ENCODE measurements around the gene MAGI1.

Gene MAGI1

DNA sequence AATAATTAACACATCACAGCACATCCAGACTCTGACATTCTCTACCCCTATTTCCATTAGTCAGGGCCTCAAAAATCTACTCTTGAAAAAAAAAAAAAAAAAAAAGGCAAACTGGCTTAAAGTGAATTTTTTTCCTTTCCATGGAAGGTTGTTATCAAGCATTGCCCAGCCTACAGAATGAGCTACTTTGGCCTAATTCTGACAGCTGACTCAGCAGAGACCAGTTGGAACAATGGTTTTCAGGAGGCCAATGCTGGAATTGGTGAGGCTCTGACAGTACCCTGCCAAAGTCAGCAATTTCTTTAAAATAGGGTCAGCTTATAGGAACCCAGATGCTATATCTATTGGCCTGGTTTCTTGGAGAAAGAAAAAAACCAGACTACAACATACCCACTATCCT lies 454.7 kb downstream of the MAGI1 start:
- Histone ChIP-seq H3K4me1 (ENCODE audit: control insufficient read depth, low read depth, low read length) (peaks cover 19% of the 10 kb centered on the region), H3K9me3 (ENCODE audit: control insufficient read depth, low read depth, low read length) (no peaks in the 10 kb centered on the region), H3K9ac (ENCODE audit: low read length) (no peak overlapping the region), H3K4me3 (ENCODE audit: low read length) (no peak overlapping the region), H3K27me3 (ENCODE audit: control insufficient read depth, insufficient read depth, low read length) (no peaks in the 10 kb centered on the region), H3K27ac (ENCODE audit: low read length) (no peak overlapping the region), H3K36me3 (ENCODE audit: control insufficient read depth, low read depth, low read length) (no peaks in the 10 kb centered on the region)

DNA sequence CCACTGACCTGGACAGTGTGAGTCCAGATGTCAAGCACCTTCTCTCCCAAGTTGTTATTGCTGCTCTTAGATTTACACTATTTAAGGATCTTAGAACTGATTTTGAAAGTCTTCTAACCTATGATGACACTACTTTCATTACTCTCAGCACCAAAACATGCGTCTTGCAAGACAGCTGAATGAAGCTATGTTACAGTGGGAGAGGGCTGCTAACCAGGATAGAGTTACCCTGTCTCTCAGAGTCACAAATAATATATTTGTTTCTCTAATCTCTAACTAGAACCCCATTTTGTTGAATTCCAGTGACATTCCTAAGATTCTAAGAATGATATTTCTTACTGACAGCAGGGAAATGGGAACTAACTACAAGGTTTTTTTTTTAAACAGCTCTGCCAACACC lies 455.5 kb downstream of the MAGI1 start:
- H3K36me3 ChIP-seq (ENCODE audit: control insufficient read depth, low read depth, low read length): no peaks in the 10 kb centered on the region
- H3K27ac ChIP-seq (ENCODE audit: low read length): no peak overlapping the region
- peaks cover 11% of the 10 kb centered on the region for H3K4me1 ChIP-seq (ENCODE audit: control insufficient read depth, low read depth, low read length)
- H3K9ac ChIP-seq (ENCODE audit: low read length): no peak overlapping the region
- no peak overlapping the region for H3K4me3 ChIP-seq (ENCODE audit: low read length)
- H3K27me3 ChIP-seq (ENCODE audit: control insufficient read depth, insufficient read depth, low read length): no peaks in the 10 kb centered on the region
- no peaks in the 10 kb centered on the region for H3K9me3 ChIP-seq (ENCODE audit: control insufficient read depth, low read depth, low read length)

DNA sequence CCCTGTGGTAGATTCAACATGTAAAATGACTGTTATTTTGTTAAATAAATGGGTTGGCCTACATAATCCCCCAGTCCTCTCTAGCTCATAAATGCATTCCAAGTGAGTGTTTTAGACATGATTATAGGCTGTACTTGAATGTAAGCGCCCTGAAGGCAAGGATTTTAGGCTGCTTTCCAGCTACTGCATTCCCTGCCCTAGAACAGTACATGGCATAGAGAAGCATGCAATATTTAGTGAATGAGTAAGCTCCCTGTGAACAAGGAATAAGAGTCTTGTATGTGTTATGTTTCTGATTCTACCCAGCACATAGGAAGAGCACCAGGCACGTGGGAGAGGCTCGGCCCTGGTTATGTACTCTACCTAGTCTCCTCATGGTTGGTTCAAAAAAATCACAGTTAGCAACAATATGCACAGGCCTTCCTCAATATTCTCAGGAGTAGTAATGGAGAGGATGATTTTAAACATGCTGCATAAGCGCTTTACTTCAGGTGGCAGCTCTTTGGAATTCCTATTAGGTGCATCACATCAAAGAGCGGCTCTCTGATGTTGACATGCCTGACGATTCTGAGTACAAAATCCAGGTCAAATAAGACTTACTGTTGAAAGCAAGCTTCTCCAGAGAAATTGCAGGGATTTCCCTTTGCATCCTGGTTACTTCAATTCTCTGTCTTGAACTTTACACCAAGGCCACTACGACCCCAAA lies 456.6 kb downstream of the MAGI1 start:
- no peaks in the 10 kb centered on the region for H3K27me3 ChIP-seq (ENCODE audit: control insufficient read depth, insufficient read depth, low read length)
- H3K4me3 ChIP-seq (ENCODE audit: low read length): no peak overlapping the region
- peaks cover 2% of the 10 kb centered on the region for H3K4me1 ChIP-seq (ENCODE audit: control insufficient read depth, low read depth, low read length)
- no peak overlapping the region for H3K27ac ChIP-seq (ENCODE audit: low read length)
- H3K36me3 ChIP-seq (ENCODE audit: control insufficient read depth, low read depth, low read length): no peaks in the 10 kb centered on the region
- no peaks in the 10 kb centered on the region for H3K9me3 ChIP-seq (ENCODE audit: control insufficient read depth, low read depth, low read length)
- H3K9ac ChIP-seq (ENCODE audit: low read length): no peak overlapping the region

DNA sequence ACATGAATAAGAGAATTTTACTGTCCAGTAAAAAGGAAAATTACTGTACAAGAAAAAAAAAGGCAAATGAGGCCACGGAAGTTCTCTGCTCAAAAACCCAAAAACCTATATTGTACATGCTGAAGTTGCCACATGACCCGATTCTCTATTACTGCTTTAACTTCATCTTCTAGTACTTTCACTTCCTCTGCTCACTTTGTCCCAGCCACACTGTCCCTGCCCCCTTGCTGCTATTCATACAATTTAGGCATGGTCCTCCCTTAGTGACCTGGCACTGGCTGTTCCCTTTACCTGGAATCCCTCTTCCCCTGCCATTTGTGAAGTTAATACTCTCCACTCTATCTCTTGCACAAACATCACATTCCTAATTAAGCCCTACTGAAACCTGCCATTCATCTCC lies 457.4 kb downstream of the MAGI1 start:
- Histone ChIP-seq H3K9me3 (ENCODE audit: control insufficient read depth, low read depth, low read length) (no peaks in the 10 kb centered on the region), H3K4me1 (ENCODE audit: control insufficient read depth, low read depth, low read length) (peaks cover 3% of the 10 kb centered on the region), H3K27me3 (ENCODE audit: control insufficient read depth, insufficient read depth, low read length) (no peaks in the 10 kb centered on the region), H3K9ac (ENCODE audit: low read length) (no peak overlapping the region), H3K36me3 (ENCODE audit: control insufficient read depth, low read depth, low read length) (no peaks in the 10 kb centered on the region), H3K4me3 (ENCODE audit: low read length) (no peak overlapping the region), H3K27ac (ENCODE audit: low read length) (no peak overlapping the region)

DNA sequence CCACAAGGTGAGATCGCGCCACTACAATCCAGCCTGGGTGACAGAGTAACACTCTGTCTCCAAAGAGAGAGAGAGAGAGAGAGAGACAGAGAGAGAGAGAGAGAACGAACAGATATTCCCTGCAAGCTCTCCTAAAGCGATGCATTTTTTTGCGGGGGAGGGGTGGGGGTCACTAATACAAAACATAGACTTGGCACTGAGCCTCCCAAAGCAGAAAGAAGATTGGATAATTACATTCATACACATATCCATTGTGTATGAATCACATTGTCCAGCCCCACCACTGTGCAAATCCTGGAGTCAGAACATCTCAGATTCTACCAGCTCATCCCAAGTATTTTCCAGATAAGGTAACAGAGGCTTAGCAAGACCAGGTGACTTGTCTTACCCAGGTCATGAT lies 459.9 kb downstream of the MAGI1 start:
- Histone ChIP-seq H3K36me3 (ENCODE audit: control insufficient read depth, low read depth, low read length) (no peaks in the 10 kb centered on the region), H3K4me1 (ENCODE audit: control insufficient read depth, low read depth, low read length) (peaks cover 3% of the 10 kb centered on the region), H3K27me3 (ENCODE audit: control insufficient read depth, insufficient read depth, low read length) (no peaks in the 10 kb centered on the region), H3K4me3 (ENCODE audit: low read length) (no peak overlapping the region), H3K9ac (ENCODE audit: low read length) (no peak overlapping the region), H3K27ac (ENCODE audit: low read length) (no peak overlapping the region), H3K9me3 (ENCODE audit: control insufficient read depth, low read depth, low read length) (no peaks in the 10 kb centered on the region)

DNA sequence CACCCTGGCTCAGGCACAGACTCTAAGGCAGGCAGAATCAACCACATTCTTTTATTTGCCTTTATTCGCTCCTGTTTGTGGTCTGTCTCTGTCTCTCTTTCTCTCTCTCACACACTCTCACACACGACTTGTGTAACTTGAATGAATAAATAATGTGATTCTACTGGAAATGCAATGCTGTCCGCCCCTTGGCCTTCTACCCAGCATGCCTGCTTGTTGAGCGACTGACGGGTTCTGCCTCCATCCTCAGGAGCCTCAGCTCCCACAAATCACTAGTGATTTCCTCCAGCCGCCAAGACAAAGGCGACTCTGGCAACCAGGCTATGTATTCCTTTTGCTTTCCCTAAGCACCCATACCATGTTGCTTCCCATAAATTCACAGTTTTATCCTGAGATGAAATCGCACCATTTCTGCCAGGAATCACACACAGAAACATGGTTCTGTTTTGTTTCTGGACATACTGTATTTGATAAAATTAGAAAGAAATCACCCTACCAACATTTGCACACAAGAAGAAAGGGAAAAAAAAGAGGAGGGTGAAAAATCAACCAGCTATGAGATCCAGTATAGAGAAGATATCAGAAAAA lies 460.8 kb downstream of the MAGI1 start:
- Histone ChIP-seq H3K27me3 (ENCODE audit: control insufficient read depth, insufficient read depth, low read length) (no peaks in the 10 kb centered on the region), H3K36me3 (ENCODE audit: control insufficient read depth, low read depth, low read length) (no peaks in the 10 kb centered on the region), H3K9ac (ENCODE audit: low read length) (no peak overlapping the region), H3K9me3 (ENCODE audit: control insufficient read depth, low read depth, low read length) (no peaks in the 10 kb centered on the region), H3K27ac (ENCODE audit: low read length) (no peak overlapping the region), H3K4me1 (ENCODE audit: control insufficient read depth, low read depth, low read length) (peaks cover 3% of the 10 kb centered on the region), H3K4me3 (ENCODE audit: low read length) (no peak overlapping the region)

DNA sequence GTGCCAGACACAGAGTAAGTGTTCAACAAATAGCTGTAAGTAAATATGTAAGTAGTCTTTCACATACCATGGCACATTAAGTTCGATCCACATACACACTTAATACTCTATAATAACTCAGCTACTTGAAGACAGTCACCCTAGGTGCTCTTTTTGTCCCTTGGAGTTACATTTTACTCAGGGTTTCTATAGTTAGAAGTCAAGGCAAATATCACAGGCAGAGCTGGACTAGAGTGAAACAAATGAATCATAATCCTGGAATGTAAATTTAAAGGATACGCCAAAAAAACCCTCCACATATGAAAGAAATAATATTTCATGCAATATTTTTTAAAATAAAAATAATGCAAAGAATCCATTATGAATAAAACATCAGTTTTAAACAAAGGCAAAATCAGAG lies 461.8 kb downstream of the MAGI1 start:
- peaks cover 6% of the 10 kb centered on the region for H3K4me1 ChIP-seq (ENCODE audit: control insufficient read depth, low read depth, low read length)
- H3K9ac ChIP-seq (ENCODE audit: low read length): no peak overlapping the region
- H3K9me3 ChIP-seq (ENCODE audit: control insufficient read depth, low read depth, low read length): no peaks in the 10 kb centered on the region
- no peak overlapping the region for H3K27ac ChIP-seq (ENCODE audit: low read length)
- H3K27me3 ChIP-seq (ENCODE audit: control insufficient read depth, insufficient read depth, low read length): no peaks in the 10 kb centered on the region
- H3K4me3 ChIP-seq (ENCODE audit: low read length): no peak overlapping the region
- no peaks in the 10 kb centered on the region for H3K36me3 ChIP-seq (ENCODE audit: control insufficient read depth, low read depth, low read length)

DNA sequence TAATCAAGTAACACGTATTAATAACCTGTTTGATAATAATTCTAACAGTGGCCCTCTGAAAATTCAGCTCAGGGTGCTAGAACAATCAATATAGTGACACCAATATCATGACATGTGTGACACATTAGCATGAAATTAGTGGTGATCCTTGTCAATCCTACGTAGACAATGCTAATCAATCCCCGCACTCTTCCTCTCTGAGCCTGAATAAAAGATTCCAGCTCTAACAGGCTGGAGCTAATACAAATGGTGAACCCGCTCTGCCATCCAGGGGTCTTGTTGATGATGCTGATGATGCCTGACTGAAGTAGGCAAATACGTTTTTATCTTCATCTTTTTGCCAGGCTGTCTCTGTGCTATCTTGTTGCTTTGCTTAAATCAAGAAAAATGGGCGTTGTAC lies 462.5 kb downstream of the MAGI1 start:
- Histone ChIP-seq H3K9me3 (ENCODE audit: control insufficient read depth, low read depth, low read length) (no peaks in the 10 kb centered on the region), H3K4me1 (ENCODE audit: control insufficient read depth, low read depth, low read length) (peaks cover 6% of the 10 kb centered on the region), H3K9ac (ENCODE audit: low read length) (no peak overlapping the region), H3K36me3 (ENCODE audit: control insufficient read depth, low read depth, low read length) (no peaks in the 10 kb centered on the region), H3K27me3 (ENCODE audit: control insufficient read depth, insufficient read depth, low read length) (no peaks in the 10 kb centered on the region), H3K27ac (ENCODE audit: low read length) (no peak overlapping the region), H3K4me3 (ENCODE audit: low read length) (no peak overlapping the region)

DNA sequence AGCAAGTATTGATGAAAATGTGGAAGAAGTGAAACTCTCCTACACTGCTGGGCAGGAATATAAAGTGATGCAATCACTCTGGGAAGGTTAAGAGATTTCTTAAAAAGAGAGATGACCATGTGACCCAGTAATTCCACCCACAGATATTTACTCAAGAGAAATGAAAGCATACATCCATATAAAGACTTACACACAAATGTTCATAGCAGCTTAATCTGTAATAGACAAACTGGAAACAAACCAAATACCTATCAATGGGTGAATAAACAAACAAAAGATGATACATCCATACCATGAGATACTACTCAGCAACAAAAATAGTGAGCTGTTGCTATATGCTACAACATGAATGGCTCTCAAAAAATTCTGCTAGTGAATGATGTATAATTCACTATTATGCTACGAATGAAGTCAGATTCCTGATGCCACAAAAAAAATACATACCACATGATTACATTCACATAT lies 463.3 kb downstream of the MAGI1 start:
- H3K4me3 ChIP-seq (ENCODE audit: low read length): no peak overlapping the region
- H3K9ac ChIP-seq (ENCODE audit: low read length): no peak overlapping the region
- no peaks in the 10 kb centered on the region for H3K36me3 ChIP-seq (ENCODE audit: control insufficient read depth, low read depth, low read length)
- peaks cover 6% of the 10 kb centered on the region for H3K4me1 ChIP-seq (ENCODE audit: control insufficient read depth, low read depth, low read length)
- no peak overlapping the region for H3K27ac ChIP-seq (ENCODE audit: low read length)
- H3K27me3 ChIP-seq (ENCODE audit: control insufficient read depth, insufficient read depth, low read length): no peaks in the 10 kb centered on the region
- no peaks in the 10 kb centered on the region for H3K9me3 ChIP-seq (ENCODE audit: control insufficient read depth, low read depth, low read length)

DNA sequence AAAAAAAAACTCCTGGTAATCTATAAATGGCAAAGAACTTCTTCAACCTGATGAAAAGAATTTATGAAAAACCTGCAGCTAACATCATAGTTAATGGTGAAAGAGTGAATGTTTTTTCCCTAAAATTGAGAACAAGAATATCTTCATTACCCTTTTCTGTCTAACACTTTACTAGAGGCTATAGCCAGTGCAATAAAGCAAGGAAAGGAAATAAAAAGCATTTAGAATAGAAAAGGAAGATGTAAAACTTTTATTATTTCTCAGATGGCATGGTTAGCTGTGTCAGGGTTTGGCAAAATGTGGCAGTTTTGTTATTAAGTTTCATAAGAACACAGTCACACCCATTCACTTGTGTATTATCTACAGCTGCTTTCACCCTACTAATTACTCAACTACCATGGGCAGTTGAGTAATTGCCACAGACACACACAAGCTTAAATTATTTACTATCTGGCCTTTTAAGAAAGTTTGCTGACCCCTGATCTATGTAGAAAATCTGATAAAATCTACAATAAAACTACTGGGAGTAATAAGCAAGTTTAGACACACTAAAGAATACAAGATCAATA lies 465.1 kb downstream of the MAGI1 start:
- peaks cover 6% of the 10 kb centered on the region for H3K4me1 ChIP-seq (ENCODE audit: control insufficient read depth, low read depth, low read length)
- no peak overlapping the region for H3K27ac ChIP-seq (ENCODE audit: low read length)
- no peak overlapping the region for H3K4me3 ChIP-seq (ENCODE audit: low read length)

DNA sequence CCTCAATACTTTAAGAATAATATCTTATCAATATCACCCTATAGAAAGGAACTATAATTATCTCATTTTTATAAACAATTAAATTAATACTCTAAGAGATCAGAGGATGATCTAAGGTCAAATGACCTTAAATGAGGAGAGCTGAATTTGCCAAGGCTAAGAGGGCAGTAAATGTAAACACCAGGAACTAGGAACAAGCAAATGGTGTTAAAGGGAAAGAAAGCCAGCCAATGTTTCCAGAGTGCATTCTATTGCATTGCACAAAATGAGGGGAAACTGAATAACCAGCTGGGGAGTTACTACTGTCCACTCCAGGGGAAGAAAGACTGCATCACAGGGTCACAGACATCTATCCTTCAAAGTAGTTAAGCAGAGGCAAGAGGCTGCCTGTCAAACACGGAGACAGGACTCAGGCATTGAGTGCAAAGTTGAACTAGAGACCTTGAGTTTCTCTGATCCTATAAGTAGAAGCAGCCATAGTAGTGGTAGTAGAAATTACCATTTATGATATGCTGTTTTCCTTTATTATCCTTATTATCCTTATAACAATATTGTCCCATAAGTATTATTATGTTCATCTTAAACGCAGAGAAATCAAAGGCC lies 466.4 kb downstream of the MAGI1 start:
- Histone ChIP-seq H3K27me3 (ENCODE audit: control insufficient read depth, insufficient read depth, low read length) (no peaks in the 10 kb centered on the region), H3K36me3 (ENCODE audit: control insufficient read depth, low read depth, low read length) (no peaks in the 10 kb centered on the region), H3K27ac (ENCODE audit: low read length) (no peak overlapping the region), H3K9me3 (ENCODE audit: control insufficient read depth, low read depth, low read length) (no peaks in the 10 kb centered on the region), H3K4me1 (ENCODE audit: control insufficient read depth, low read depth, low read length) (peaks cover 6% of the 10 kb centered on the region), H3K4me3 (ENCODE audit: low read length) (no peak overlapping the region), H3K9ac (ENCODE audit: low read length) (no peak overlapping the region)

More for the DNA sequence above, 465.1 kb downstream of the MAGI1 start:
- Histone ChIP-seq H3K9me3 (ENCODE audit: control insufficient read depth, low read depth, low read length) (no peaks in the 10 kb centered on the region), H3K9ac (ENCODE audit: low read length) (no peak overlapping the region), H3K36me3 (ENCODE audit: control insufficient read depth, low read depth, low read length) (no peaks in the 10 kb centered on the region), H3K27me3 (ENCODE audit: control insufficient read depth, insufficient read depth, low read length) (no peaks in the 10 kb centered on the region)
